ENCODE data around the gene PEX11A. TPM values are rescaled to one million over a fixed set of nuclear protein-coding genes. Genes with fewer than 3 reads are reported as not detected.

Gene PEX11A
- total and polyA plus RNA-seq, 2 of the 8 experiments (the other 6 are each of a cell fraction or from before 2014, with no cell fraction given) = 2.9 to 3.0 TPM

DNA sequence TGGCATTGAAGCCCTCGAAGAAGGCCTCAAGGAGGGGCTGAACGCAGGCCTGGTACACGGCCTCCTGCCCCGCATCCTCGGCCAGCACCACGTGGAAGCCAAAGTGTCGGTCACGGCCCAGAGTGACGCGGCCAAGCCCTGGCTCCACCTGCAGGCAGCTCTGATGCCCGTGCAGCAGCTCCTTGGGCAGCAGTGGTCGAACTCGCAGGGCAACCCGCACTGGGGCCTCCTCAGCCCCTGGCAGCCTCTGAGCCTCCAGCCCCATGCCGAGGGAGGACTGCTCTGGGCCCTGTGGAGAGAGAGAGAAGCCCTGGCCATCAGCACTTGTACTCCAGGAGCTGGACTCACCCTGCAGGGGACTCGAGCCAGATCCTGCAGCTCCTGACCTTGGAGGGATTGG is 37.9 kb downstream of the PEX11A start:
- H3K4me3 ChIP-seq (ENCODE audit: extremely low read depth in 1 of 4, insufficient read depth in 2 of 4, low read depth in 3 of 4, low read length in 4 of 4) = no peak overlapping the region
- no peaks in the 10 kb centered on the region for H3K27me3 ChIP-seq (replicated peaks in 1 of 4; ENCODE audit: control insufficient read depth in 3 of 4, extremely low read depth in 1 of 4, insufficient read depth in 3 of 4, low read length in 3 of 4)
- H4K91ac ChIP-seq (replicated peaks; ENCODE audit: insufficient read length, low read length) = no peak overlapping the region
- H3K27ac ChIP-seq (ENCODE audit: low read depth, low read length) = no peak overlapping the region
- FAIRE-seq (no peak), DNase-seq (ENCODE audit: low read depth in 1 of 2, low spot score in 2 of 2) (no peak)
- TF ChIP-seq, protein P1, sequence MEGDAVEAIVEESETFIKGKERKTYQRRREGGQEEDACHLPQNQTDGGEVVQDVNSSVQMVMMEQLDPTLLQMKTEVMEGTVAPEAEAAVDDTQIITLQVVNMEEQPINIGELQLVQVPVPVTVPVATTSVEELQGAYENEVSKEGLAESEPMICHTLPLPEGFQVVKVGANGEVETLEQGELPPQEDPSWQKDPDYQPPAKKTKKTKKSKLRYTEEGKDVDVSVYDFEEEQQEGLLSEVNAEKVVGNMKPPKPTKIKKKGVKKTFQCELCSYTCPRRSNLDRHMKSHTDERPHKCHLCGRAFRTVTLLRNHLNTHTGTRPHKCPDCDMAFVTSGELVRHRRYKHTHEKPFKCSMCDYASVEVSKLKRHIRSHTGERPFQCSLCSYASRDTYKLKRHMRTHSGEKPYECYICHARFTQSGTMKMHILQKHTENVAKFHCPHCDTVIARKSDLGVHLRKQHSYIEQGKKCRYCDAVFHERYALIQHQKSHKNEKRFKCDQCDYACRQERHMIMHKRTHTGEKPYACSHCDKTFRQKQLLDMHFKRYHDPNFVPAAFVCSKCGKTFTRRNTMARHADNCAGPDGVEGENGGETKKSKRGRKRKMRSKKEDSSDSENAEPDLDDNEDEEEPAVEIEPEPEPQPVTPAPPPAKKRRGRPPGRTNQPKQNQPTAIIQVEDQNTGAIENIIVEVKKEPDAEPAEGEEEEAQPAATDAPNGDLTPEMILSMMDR (IDR thresholded peaks at IDR 0.05; ENCODE audit: control extremely low read depth in 1 of 3, insufficient read depth in 1 of 3, low read depth in 1 of 3, low read length in 3 of 3) = peak in 1 of 3 experiments; percentile 15; a peak in 2 of 4 replicates
- no peak for TF ChIP-seq EGR1 (IDR thresholded peaks at IDR 0.05; ENCODE audit: borderline replicate concordance, low read depth, low read length)
- H3K23me2 ChIP-seq (ENCODE audit: low read depth, low read length) = peaks cover 5% of the 10 kb centered on the region; the same call in 1 of the 2 replicates
- CTCF ChIA-PET (ENCODE audit: partially characterized antibody) = interaction anchor here (0.6 to 1.4 kb wide), 3 partner anchors 16 to 37 kb away, joined by 3 to 5 read pairs (median 4); no protein-coding TSS in a partner anchor
- H2AFZ ChIP-seq (ENCODE audit: low read length) = no peak overlapping the region
- H4K5ac ChIP-seq (ENCODE audit: insufficient read length, low read depth, low read length) = no peak overlapping the region
- no peak overlapping the region for H2BK5ac ChIP-seq (ENCODE audit: low read depth, low read length)
- H3K14ac ChIP-seq (ENCODE audit: insufficient read length) = no peak overlapping the region
- no peak overlapping the region for H2BK120ac ChIP-seq (replicated peaks; ENCODE audit: low read depth, low read length)
- no peak overlapping the region for H2BK20ac ChIP-seq (ENCODE audit: low read length)
- 82% methylated on average over 16 of the region's 16 CpGs; no CpG with 5 or more reads in 1 of the 2 experiments for WGBS, 2 experiments (ENCODE audit: extremely low coverage in 1 of 2, insufficient coverage in 1 of 2, insufficient read length in 1 of 2, insufficient replicate concordance in 2 of 2, low coverage in 1 of 2, low lambda C conversion rate in 2 of 2, missing lambda C conversion rate in 1 of 2)
- H3K4ac ChIP-seq (replicated peaks; ENCODE audit: insufficient read length, low read depth, low read length) = no peak overlapping the region
- peaks cover 3 to 5% of the 10 kb centered on the region in 2 experiments for H4K20me1 ChIP-seq (replicated peaks in 1 of 2; ENCODE audit: control insufficient read depth in 1 of 2, insufficient read depth in 2 of 2, low read length in 2 of 2)
- peak overlapping the region; percentile 71; the same call in 1 of the 2 replicates for H4K8ac ChIP-seq (ENCODE audit: extremely low read depth, insufficient read depth, low read length)
- H3K56ac ChIP-seq (replicated peaks; ENCODE audit: insufficient read length, low read depth, low read length) = no peak overlapping the region
- H3K79me2 ChIP-seq (ENCODE audit: control insufficient read depth in 1 of 2, insufficient read depth in 2 of 2, low read length in 2 of 2) = peaks cover 0 to 8% of the 10 kb centered on the region in 2 experiments; a peak in 2 of 4 replicates
- H3K9me3 ChIP-seq (ENCODE audit: insufficient read depth in 2 of 2, low read depth in 1 of 2, low read length in 1 of 2) = no peaks in the 10 kb centered on the region
- no peak overlapping the region for H3K18ac ChIP-seq (ENCODE audit: extremely low read depth, low read length)
- no peak overlapping the region for H3K23ac ChIP-seq (ENCODE audit: insufficient read length)
- H3K4me2 ChIP-seq (ENCODE audit: insufficient read depth in 1 of 2, low read depth in 2 of 2, low read length in 2 of 2) = no peak overlapping the region
- H3K4me1 ChIP-seq (replicated peaks in 1 of 4; ENCODE audit: control insufficient read depth in 3 of 4, insufficient read depth in 4 of 4, low read length in 3 of 4) = peaks cover 0 to 2% (median under 1%) of the 10 kb centered on the region in 4 experiments; a peak in 2 of 7 replicates
- POLR2A ChIA-PET (ENCODE audit: partially characterized antibody) = interaction anchor here (0.6 kb wide), 1 partner anchor 137 kb away, joined by 3 read pairs; no protein-coding TSS in a partner anchor
- no peak overlapping the region for H2BK12ac ChIP-seq (ENCODE audit: low read depth, low read length)
- H3K9ac ChIP-seq (replicated peaks in 1 of 4; ENCODE audit: extremely low read depth in 1 of 4, low read depth in 3 of 4, low read length in 3 of 4) = no peak overlapping the region
- H2AK5ac ChIP-seq (ENCODE audit: low read depth, low read length) = no peak overlapping the region
- H3K79me1 ChIP-seq (ENCODE audit: low read depth, low read length) = peaks cover 8% of the 10 kb centered on the region; the same call in 1 of the 2 replicates
- H3K36me3 ChIP-seq (ENCODE audit: control insufficient read depth in 2 of 4, insufficient read depth in 4 of 4, low read length in 3 of 4) = peaks cover 0 to 12% (median 0%) of the 10 kb centered on the region in 4 experiments; a peak in 1 of 8 replicates
- H2BK15ac ChIP-seq (ENCODE audit: low read length) = no peak overlapping the region
